HG03521 (cell line): Measurements from ENCODE around the gene MOSPD3.

Experiments used
- ATAC-seq: cut with Tn5 transposase; IDR thresholded peaks from one replicate; pipeline ENCODE4 v1.9.1; 2021; ENCODE audit warnings: mild to moderate bottlenecking, moderate library complexity; ENCODE audit not compliant: unreplicated experiment

The MOSPD3 gene

DNA sequence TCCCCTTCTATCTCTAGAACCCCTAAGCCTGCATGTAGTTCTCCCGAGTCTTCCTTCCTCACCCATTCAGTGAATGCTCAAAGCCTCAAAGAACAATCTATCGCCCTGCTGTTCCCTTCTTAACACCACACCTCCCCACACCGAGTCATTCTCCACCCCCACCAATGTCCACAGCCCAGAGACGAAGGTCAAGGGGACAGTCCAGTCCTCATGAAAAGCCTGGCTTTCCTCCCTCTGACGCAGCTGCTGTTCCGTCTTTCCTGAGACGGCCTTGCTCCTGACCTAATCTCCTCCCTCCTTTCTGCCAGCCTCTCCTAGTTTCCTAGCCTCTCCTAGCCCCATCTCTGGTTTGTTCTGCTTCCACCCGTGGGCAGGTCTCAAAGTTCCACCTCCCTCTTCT is 9.2 kb downstream of the MOSPD3 start:
- no peak for ATAC-seq

DNA sequence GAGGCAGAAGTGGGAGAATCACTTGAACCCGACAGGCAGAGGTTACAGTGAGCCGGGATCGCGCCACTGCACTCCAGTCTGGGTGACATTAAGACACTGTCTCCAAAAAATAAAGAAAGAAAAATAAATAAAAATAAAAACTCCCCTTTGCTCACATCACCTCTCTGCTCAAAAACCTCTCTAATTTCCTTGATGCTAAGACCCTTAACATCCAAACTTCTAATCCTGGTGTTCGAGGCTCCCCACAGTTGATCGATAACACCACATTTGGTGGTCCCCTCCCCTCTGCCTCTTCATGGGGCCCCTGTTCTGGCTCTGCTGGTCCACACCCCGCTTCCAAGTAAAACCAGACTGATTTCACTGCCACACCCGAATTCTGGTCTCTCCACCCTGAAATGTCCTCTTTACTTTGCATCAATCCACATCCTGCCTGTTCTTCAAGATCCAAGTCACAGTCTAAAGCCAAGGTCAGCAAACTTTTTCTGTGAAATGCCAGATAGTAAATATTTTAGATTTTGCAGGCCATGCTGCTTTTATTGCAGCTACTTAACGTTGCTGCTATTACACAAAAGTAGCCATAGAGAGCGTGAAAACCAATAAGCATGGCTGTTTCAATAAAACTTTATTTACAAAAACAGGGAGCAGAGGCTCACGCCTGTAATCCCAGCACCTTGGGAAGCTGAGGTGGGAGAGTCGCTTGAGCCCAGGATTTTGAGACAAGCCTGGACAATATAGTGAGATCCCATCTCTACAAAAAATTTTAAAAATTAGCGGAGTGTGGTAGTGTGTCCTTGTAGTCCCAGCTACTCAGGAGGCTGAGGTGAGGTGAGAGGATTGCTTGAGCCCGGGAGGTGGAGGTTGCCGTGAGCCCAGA is 11.8 kb downstream of the MOSPD3 start:
- ATAC-seq = no peak

DNA sequence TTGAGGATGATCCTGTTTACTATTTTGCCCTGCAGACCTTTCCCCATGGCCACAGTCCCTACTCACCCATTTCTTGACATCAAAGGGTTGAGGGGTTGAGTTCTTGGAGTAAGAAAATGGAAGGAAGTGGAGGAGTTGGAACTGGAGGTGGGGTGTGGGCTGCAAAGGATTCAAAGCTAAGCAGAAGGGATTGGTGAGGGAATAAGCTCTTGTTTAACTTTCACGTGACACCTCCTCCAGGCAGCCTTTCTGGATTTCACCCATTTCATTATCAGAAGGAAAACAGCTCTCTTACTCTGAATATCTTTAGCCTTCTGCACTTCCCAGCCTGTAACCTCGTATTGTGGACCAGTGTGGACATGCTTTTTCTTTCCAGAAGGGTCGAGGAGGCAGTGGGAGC is 13.7 kb downstream of the MOSPD3 start:
- ATAC-seq = no peak

DNA sequence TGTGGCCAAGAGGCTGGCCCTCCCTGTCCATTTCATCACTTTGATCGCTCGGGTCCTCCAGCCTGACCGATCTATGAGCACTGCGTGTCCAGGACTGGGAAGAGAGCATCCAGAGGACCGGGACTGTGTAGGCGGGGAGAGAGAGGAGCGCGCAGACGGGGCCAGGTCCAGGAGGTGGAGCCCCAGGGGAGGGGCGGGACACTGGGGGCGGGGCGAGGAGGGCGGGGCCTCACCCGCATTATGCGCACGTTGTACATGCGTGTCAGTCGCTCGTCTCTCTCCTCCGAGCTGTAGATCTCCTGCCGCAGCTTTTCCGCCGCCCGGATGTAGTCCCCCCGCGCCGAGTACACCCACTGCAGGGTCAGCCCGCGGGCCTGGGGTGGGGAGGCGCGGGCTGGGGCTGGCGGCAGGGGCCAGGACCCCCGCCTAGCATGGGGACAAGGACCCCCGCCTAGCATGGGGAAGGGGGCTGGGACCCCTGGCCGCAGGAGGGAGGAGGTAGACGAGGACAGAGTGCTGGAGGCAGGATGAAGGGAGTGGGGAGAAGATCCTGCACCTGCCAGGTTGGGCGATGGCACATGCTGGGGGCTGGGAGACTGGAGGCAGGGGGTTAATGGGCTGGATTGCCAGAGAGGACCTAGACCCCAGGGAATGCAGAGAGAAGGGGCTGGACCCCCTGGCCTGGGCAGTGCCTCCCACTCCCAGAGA is 14.3 kb downstream of the MOSPD3 start:
- ATAC-seq = peak; percentile 80

DNA sequence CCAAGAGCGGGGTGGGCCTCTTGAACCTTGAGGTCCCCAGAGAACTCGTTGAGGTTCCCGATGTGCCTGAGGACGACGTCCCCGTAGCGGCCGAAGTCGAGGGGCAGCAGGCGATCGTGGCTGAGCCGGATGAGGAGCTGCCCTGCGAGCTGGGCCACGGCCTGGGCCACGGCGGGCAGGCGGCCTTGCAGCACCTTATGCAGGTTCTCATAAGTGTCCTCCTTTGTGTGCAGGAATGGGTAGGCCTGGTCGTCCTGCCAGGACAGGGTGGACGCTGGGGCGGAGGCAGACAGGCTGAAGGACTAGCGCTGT is 14.9 kb downstream of the MOSPD3 start:
- no peak for ATAC-seq

DNA sequence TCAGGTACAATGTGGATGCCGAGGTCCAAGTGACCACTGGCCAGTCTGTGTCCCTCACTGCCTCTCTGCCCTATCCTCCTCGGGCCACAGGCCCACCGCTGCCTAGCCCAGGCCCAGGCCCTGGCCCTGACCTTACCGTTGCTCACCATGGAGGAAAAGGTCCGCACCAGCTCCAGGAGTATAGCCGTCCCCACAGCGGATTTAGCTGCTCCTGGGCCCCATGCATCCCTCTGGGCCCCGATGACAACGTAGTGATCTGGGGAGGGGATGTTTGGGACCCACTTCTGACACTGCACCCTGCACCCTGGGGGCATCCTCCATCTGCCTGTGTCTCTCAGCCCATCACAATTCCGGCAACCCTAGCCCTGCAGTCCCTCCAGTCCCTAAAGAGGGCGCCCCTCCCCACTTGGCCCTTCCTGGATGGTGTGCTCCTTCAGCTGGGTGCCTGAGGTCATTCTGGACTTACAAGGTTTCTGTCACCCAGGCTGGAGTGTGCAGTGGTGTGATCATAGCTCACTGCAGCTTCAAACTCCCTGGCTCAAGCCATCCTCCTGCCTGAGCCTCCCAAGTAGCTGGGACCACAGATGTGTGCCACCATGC is 16.9 kb downstream of the MOSPD3 start:
- no peak for ATAC-seq

DNA sequence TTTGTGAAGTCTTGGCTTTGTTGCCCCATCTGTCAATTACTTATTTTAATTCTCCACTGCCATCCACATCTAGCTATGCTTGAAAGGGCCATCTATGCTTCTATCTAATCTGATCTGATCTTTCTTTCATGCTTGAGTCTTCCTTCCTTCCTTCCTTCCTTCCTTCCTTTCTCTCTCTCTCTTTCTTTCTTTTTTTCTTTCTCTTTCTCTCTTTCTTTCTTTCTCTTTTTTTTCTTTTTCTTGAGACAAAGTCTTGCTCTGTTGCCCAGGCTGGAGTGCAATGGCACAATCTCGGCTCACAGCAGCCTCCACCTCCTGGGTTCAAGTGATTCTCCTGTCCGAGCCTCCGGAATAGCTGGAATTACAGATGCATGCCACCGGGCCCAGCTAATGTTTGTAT is 17.7 kb downstream of the MOSPD3 start:
- no peak for ATAC-seq

DNA sequence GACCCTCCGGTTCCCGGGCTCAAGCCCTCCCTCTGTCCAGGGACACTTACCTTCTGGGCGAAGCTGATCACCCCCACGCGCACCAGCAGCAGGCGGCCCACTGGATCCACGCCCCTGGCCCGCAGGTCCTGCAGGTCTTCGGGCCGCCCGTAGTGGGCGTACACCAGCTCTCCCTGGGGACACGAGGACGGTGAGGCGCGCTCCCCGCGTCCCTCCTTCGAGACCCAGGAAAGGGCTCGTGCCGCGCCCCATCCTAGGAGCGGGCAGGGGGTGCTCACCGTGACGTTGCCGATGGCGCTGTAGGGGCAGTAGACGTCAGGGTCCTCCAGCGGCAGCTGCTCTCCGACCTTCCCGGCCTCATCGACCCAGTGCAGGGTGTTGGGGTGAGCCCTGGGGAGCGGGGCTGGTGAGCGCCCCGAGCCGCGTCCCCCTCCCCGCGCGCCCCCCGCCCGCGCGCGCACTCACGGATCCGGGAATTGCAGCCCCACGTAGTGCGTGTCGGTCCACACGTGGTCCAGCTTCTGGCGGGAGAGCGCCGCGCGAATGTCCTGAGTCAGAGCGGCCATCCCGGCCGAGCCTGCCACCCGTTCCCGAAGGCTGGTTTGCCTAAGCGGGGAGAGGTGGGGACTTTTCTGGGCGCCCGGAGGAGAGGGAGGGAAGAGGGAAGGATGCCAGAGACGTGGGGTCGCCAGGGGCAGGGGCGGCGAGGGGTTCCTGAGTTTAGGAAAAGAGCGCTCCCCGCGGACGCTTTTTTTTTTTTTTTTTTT is 20.8 kb downstream of the MOSPD3 start:
- ATAC-seq = peak; percentile 53

DNA sequence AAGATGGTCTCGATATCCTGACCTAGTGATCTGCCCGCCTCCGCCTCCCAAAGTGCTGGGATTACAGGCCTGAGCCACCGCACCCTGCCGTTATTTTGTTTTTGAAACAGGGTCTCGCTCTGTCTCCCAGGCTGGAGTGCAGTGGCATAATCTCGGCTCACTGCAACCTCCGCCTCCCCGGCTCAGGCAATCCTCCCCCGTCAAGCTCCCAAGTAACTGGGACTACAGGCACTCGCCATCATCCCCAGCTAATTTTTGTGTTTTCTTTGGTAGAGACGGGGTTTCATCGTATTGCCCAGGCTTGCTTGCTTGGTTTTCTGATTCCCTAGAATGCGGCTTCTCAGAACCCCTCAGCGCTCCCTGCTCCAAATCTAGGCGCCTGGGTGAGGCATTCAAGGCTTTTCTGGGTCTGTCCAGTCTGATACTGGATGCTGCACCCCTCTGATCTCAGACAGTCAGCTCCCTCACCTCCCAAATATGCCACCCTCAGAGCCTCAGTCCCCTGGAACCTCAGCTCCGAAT is 27.7 kb downstream of the MOSPD3 start:
- no peak for ATAC-seq

DNA sequence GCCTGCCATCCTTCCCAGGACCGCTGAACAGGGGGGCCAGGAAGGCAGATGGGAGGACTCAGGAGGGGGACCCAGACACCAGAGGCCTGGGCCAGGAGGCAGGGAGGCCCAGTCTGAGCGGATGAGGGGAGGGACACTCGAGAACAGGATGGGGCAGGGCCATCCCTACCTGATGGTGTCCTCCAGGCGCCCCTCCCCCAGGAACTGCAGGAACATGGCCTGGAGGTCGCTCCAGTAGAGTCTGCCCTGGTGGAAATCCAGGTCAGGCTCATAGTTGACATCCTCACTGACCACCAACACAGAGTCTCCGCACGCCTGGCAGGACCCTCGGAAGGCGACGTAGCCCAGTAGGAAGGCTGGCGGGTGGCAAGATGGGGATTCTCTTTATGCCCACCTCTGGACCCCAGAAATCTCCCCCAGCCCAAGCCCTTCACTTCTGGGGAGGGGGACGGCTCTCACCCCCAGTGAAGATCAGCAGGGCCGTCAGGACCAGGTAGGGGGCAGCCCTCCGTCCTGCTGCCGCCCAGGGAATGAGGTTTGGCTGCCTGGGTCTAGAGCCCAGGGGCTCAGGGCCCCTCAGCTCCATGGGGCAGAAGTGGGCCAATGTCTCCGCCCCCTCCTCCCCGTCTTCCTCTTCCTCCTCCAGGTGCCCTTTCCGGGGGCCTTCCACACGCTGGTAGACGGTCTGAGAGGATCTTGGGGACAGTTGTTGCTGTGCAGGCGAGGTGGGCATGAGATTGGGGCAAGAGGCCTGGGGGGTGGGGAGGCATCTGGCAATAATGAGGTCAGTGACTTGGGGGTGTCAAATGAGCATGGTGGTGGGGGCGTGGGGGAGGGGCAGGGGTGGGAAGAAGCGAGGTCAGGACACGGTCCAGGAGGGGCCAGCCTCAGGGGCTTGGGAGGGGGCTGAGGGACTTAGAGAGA is 28.4 kb downstream of the MOSPD3 start:
- no peak for ATAC-seq

DNA sequence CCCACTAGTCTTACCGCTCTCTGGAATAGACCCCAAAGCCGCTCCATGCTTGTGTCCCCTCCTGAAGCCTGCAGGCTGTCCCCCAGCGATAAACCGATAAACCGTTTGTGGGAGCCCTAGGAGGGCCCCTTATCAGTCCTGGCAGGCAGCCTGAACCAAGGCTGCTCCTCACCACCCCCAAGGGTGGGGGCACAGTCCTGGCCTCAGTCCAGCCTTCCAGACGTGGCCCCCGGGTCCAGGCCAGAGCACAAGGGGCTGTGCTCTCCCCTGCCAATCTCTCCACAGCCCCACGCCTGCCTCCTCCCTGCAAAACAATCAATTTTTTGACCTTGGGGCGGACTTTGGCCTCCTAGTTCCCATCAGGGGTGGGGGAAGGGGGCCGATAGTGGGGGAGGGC is 29.1 kb downstream of the MOSPD3 start, which contains the start of gene TFR2:
Gene TFR2 (minus strand): TSS at position 90 of the 397 bp plus-strand sequence. CDS start 43 bp downstream, at position 47.
- ATAC-seq = no peak

DNA sequence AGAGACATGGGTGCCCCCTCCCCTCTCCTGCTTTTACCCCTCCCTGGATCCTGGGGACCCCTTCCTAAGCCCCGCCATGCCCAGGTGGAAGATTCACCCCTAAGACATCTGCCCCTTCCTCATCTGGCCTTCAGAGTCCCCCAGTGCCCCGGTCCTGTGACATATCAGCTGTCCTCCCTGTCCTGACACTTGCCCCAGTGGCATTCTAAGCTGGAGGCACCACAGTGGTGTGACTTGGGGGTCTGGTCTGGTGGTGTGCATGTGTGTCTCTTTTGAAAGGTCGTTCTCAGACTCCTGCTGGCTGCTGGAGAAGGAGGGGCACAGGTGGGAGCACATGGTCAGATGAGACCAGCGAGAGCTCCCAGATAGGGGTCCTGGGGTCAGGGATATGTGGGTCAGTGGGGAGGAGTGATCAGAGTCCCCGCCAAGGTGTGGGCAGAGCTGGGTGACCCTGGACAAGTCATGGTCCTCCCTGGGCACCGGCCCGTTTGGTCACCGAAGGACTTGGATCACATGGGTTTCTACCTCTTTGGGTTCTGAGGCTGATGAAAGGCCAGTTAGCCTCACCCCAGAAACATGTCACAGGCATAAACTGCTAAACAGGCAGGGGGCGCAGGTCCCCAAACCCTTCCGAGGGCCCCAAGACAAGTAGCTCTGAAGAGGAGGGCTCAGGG is 29.7 kb downstream of the MOSPD3 start:
- no peak for ATAC-seq

DNA sequence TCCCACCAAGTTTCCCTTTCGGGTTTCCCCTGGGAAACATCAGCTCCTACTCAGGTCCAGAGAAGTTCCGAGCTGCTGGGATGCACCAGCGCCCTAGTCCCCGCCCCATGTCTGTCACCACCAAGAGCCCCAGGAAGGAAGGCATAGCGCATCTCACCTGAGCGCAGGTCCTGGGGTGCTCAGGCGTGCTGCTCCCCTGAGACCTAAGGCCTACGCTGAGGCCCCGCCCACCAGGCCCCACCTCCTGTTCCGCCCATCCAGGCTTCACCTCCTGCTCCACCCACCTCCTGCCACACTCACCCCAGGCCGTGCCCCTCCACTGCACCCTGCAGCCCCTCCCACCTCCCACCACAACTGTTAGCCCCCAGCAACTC is 30.2 kb downstream of the MOSPD3 start:
- ATAC-seq = no peak

DNA sequence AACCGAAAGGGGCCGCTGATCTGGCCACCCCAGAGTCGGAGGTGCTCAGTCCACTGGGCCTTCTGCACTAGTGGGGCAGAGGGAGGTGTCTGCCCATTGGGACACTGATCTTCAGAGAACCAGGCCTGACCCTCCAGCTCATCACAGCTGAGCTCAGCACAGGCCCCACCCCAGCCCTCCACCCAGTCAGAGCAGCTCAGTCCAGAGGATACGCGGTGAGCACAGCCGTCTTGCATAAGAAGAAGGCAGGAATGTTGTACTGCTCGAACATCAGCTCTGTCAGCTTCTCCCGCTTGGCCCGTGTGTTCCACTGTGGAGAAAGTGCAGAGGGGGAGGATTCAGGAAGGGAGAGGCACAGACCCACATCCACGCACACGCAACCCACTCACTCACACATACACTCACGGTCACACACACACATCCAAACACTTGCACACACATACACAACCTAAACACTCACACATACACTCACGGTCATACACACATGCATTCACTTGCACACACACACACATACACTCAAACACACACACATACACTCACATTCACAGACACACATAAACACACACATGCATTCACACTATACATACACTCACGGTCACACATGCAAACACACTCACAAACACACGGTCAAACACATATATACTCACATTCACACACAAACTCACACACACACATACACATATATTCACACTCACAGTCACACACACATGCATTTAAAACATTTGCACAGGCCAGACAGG is 37.7 kb downstream of the MOSPD3 start:
- ATAC-seq = no peak

DNA sequence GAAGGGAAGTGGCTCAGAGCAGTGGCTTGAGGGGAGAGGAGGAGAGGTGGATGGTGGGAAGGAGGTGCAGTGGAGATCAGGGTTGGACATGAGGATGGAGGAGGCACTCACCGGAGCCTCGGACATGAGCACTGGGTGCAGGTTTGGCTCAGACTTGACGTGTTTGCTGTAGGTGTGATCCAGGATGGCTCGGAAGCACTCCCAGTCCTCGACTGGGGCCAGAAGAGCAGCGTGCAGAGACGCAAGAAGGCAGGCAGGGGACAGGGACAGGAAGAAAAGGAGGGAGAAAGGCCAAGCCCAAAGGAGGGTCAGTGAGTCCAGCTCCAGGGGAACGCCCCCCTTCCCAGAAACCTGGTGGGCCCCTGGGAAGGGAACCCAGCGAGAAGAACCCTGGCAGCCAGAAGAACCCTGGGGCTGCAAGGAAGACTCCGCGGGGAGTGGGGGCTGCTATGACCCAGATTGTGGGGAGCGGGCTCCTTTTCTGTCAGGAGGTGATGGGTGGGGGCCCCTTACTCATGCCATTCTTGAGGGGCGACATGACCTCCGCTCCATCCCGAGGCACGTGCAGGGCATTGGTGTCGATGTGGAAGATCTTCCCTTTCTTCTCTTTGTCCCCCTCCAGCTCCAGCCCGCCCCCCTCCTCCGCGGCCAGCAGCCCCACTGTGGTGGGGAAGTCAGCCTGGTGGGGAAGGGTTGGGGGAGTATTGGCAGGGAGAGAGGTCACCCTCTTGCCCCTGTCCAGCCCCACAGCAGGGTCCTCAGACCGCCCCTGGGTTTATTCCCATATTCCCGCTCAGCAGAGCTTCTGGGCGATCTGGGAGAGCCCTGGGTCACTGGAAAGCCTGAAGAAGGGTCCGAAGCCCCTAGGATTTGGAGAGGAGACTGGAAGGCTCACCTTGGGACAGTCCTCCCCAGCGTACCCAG is 42.8 kb downstream of the MOSPD3 start:
- ATAC-seq = no peak

DNA sequence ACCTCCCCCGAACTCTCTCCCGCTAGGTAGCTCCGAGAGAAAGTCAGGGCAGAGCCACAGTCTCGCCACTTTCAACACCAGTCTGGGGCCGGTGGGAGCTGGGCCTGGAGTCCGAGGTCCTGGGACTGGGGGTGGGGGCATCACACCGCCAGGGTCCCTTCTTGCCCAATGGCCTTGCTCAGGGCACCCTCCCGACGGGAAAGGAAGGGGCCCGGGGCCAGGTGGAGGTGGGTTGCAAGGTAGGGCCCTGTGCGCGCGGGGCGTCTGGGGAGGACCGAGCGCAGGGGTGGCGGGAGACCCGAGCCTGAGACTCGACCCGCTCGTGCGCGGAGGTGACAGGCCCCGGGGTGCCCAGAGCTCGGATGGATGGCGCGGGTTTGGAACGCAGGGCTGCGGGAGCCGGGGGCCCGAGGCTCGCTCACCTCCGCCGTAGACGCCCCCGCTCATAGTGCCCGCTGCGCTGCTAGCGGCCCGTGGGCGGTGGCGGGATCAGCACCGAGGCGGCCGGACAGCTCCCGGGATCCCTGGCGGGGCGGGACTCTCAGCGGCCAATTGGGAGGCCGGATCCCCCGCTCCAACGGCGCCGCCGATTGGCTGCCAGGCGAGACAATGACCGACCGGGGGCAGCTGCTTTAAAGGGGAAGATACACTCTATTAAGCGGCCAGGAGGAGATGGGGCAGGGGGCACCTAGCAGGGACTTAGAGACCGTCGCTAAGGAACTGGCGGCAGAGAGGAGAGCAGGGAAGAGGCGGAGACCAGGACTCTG is 43.8 kb downstream of the MOSPD3 start, which contains the start of gene ACTL6B:
Gene ACTL6B (minus strand): TSS at position 541 of the 767 bp plus-strand sequence. CDS start 94 bp downstream, at position 447.
- ATAC-seq = no peak
